Measurements from ENCODE around the gene NFIA.

DNA sequence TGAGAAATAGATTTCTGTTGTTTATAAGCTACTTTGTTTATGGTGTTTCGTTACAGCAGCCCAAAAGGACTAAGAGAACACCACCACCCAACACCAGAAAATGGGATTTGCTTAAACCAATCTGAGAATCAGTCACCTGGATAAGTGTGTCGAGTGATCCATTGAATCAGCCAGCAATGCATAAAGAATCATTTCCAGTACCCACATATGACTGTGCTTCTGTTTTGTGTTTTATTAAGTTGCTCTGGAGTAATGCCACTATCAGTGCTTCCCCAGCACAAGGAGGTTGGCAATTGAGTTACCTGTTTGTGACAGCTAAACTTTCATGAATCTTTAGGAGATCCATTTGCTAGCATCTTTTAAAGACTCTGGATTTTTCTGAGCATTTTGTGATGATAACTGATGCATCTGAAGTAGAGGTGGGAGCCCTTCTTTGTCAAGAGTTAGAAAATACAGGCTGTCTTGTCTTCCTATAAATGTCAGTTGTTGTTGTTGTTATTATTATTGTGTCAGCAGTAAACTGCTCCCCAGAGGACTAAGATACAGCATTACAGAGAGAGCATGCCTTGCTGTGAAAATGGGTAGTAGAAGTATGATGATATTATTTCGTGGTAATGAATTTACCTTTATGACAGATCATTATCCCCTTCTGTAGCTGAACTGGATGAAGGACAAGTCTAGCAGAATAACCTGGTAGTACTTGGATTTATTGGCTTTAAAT lies 225.2 kb downstream of the NFIA start:
- TF ChIP-seq POLR2AphosphoS5 (IDR thresholded peaks at IDR 0.05; ENCODE audit: borderline replicate concordance, low read depth, low read length), result no peak
- TF ChIP-seq EZH2 (IDR thresholded peaks at IDR 0.05), result no peak
- no peak for TF ChIP-seq FOXP2 (optimal IDR thresholded peaks at IDR 0.05; ENCODE audit: control extremely low read depth, extremely low read length, insufficient read depth)
